GM18909 (cell line): Measurements from ENCODE around the gene PKD2L1.
A peak's percentile ranks its signal among the peaks of the same experiment; 100 is the strongest.
"Not testable (repeated sequence)": the region's sequence is repeated elsewhere in the genome, so short reads cannot be mapped to it uniquely, and the experiment has no call there.

Experiments
- ATAC-seq: cut with Tn5 transposase; IDR thresholded peaks from one replicate; pipeline ENCODE4 v1.9.1; 2021; ENCODE audit warnings: mild to moderate bottlenecking; ENCODE audit not compliant: unreplicated experiment, poor library complexity

PKD2L1 gene

GRCh38 chr10:100289641-100290040 lies 40.4 kb downstream of the PKD2L1 start:
- ATAC-seq, result no peak

- ATAC-seq, result no peak
These were observed 41.8 kb downstream of the PKD2L1 start for GRCh38 chr10:100288196-100288595.

- no peak for ATAC-seq
These were observed 42.3 kb downstream of the PKD2L1 start for GRCh38 chr10:100287756-100288155.

- ATAC-seq, result peak; percentile 90
These were observed 43.7 kb downstream of the PKD2L1 start, which contains the start of gene BLOC1S2 for GRCh38 chr10:100286051-100287033. TSS of gene BLOC1S2 (minus strand) at chr10:100286680. CDS start at chr10:100286659, 21 bp downstream.

GRCh38 chr10:100285326-100285725 lies 44.7 kb downstream of the PKD2L1 start:
- ATAC-seq, result not testable (repeated sequence)

GRCh38 chr10:100282907-100283306 lies 47.1 kb downstream of the PKD2L1 start:
- ATAC-seq, result no peak

- ATAC-seq, result not testable (repeated sequence)
These were observed 53.1 kb downstream of the PKD2L1 start for GRCh38 chr10:100276971-100277370.

- ATAC-seq, result peak; percentile 77
These were observed 62.6 kb downstream of the PKD2L1 start, which contains the start of gene CWF19L1 for GRCh38 chr10:100267239-100268104. TSS of gene CWF19L1 (minus strand) at chr10:100267638. CDS start at chr10:100267593, 45 bp downstream.

- no peak for ATAC-seq
These were observed 64.1 kb downstream of the PKD2L1 start for GRCh38 chr10:100265821-100266485.

- ATAC-seq, result no peak
These were observed 75.8 kb downstream of the PKD2L1 start for GRCh38 chr10:100254191-100254590.

- no peak for ATAC-seq
These were observed 77.0 kb downstream of the PKD2L1 start for GRCh38 chr10:100253041-100253440.

- no peak for ATAC-seq
These were observed 81.2 kb downstream of the PKD2L1 start for GRCh38 chr10:100248820-100249219.

GRCh38 chr10:100245484-100246220 lies 84.4 kb downstream of the PKD2L1 start:
- ATAC-seq, result no peak

GRCh38 chr10:100239851-100240250 lies 90.2 kb downstream of the PKD2L1 start:
- ATAC-seq, result no peak

- no peak for ATAC-seq
These were observed 91.6 kb downstream of the PKD2L1 start for GRCh38 chr10:100238429-100238828.
